ENCODE results near the gene ITGA6. TPM values are rescaled to one million over a fixed set of nuclear protein-coding genes. Genes with fewer than 3 reads are reported as not detected.

The ITGA6 gene
- total RNA-seq, 4 donors from 2014 or later, result 29.9 to 46.5 (median 36.6) TPM

DNA sequence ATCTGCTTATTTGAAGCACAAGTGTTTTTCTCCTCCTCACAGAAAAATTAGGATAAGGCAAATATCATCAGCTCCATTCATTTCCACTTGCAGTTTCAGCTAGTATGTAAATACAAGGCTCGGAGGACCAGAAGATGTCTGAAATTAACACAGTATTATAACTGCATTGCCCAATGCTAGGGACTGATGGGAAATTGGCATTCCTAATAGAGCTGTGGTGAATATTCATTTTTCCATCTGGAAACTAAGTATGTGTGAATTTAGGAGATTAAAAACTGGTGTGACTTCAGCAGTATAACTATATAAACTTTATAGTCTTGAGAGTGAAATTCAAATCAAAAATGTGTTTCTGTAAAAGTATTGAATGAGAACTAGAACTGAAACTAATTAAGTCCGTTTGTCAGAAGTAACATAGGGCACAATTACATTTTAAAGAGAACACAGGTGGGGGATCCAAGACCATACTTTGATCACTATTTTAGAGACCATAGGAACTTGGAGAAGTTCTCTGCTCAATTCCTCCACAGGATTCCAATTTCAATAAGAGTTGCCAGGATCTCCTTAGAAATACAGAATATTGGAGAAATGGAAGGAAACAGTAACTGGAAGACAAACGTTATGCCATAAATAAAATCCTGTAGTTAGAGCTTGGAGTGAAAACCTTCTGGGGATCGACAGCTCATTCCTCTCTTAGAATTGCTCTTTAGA lies 12.1 kb upstream of the ITGA6 start:
- WGBS, result 77% methylated on average over 4 of the region's 4 CpGs

DNA sequence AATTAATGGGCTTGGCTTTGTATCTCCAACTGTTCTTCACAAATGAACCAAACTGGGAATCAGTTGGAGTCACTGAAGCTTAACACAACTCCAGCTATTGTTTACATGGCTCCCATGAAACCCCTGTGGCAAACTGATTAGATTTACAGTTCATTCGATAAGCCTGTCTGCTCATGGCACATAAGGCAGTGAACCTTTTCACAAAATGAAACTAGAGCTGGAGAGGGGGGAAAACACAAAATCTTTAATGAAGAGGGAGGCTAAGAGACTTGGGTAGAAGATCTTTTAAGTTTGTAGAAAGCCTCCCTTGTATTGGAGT lies 11.6 kb upstream of the ITGA6 start:
- Histone ChIP-seq H3K4me1 (no peaks in the 10 kb centered on the region), H3K36me3 (no peaks in the 10 kb centered on the region), H3K27me3 (no peaks in the 10 kb centered on the region), H3K27ac (replicated peaks in 1 of 4) (no peak overlapping the region), H3K4me3 (no peak overlapping the region), H3K9me3 (no peaks in the 10 kb centered on the region)
- TF ChIP-seq, protein P1, sequence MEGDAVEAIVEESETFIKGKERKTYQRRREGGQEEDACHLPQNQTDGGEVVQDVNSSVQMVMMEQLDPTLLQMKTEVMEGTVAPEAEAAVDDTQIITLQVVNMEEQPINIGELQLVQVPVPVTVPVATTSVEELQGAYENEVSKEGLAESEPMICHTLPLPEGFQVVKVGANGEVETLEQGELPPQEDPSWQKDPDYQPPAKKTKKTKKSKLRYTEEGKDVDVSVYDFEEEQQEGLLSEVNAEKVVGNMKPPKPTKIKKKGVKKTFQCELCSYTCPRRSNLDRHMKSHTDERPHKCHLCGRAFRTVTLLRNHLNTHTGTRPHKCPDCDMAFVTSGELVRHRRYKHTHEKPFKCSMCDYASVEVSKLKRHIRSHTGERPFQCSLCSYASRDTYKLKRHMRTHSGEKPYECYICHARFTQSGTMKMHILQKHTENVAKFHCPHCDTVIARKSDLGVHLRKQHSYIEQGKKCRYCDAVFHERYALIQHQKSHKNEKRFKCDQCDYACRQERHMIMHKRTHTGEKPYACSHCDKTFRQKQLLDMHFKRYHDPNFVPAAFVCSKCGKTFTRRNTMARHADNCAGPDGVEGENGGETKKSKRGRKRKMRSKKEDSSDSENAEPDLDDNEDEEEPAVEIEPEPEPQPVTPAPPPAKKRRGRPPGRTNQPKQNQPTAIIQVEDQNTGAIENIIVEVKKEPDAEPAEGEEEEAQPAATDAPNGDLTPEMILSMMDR (IDR thresholded peaks at IDR 0.05), result no peak
- TF ChIP-seq POLR2A (IDR thresholded peaks at IDR 0.05; ENCODE audit: low read depth), result no peak
- TF ChIP-seq EP300 (IDR thresholded peaks at IDR 0.05), result no peak
- no peak for TF ChIP-seq POLR2AphosphoS5 (IDR thresholded peaks at IDR 0.05)
- WGBS, result 75% methylated on average over 1 of the region's 1 CpG
- no peak for DNase-seq (ENCODE audit: extremely low spot score)
- intact Hi-C loops (cut with DNase I), result no loop called here

More for the DNA sequence above, 12.1 kb upstream of the ITGA6 start:
- H3K9me3 ChIP-seq, result no peaks in the 10 kb centered on the region
- intact Hi-C loops (cut with DNase I), result no loop called here
- no peak overlapping the region for H3K27ac ChIP-seq (replicated peaks in 1 of 4)
- no peak overlapping the region for H3K4me3 ChIP-seq
- no peaks in the 10 kb centered on the region for H3K4me1 ChIP-seq
- H3K27me3 ChIP-seq, result no peaks in the 10 kb centered on the region
- no peak for DNase-seq (ENCODE audit: extremely low spot score)
- no peaks in the 10 kb centered on the region for H3K36me3 ChIP-seq
- no peak for TF ChIP-seq POLR2A (IDR thresholded peaks at IDR 0.05; ENCODE audit: low read depth)
- TF ChIP-seq POLR2AphosphoS5 (IDR thresholded peaks at IDR 0.05), result no peak
- TF ChIP-seq EP300 (IDR thresholded peaks at IDR 0.05), result no peak
- TF ChIP-seq, protein P1 (IDR thresholded peaks at IDR 0.05), result no peak

DNA sequence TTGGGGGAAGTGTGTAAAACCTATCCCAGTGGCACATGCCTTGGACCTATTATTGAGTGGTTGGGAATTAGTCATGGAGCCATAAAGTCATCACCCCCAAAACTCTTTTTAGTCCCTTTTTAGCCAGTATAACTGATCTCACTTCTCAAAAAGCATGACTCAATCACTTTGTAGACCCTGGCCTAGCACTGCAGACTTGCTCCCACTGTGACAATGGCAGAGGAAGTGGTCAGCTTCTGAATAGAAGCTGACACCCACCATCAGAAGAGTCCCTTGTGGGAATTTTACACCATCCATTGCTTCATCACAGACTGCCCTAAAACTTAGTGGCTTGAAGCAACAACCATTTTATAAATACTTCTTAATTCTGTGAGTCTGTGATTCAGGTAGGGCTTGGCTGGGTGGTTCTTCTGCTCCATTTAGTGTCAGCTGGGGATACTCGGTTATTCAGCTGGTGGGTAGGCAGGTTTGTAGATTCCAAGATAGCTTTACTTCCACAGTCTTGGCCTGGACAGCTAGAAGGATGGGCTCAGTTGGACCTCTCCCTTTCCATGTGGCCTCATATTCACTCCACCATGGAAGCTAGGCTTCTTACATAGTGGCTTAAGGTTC lies 10.8 kb upstream of the ITGA6 start:
- H3K27ac ChIP-seq (replicated peaks in 1 of 4), result no peak overlapping the region
- TF ChIP-seq POLR2A (IDR thresholded peaks at IDR 0.05; ENCODE audit: low read depth), result no peak
- no peak for TF ChIP-seq EP300 (IDR thresholded peaks at IDR 0.05)
- no peak for TF ChIP-seq POLR2AphosphoS5 (IDR thresholded peaks at IDR 0.05)
- TF ChIP-seq, protein P1 (IDR thresholded peaks at IDR 0.05), result no peak
- no peaks in the 10 kb centered on the region for H3K9me3 ChIP-seq
- H3K27me3 ChIP-seq, result no peaks in the 10 kb centered on the region
- WGBS, result 91% methylated on average over 1 of the region's 1 CpG
- no peak overlapping the region for H3K4me3 ChIP-seq
- no peak for DNase-seq (ENCODE audit: extremely low spot score)
- H3K36me3 ChIP-seq, result no peaks in the 10 kb centered on the region
- intact Hi-C loops (cut with DNase I), result no loop called here
- no peaks in the 10 kb centered on the region for H3K4me1 ChIP-seq

DNA sequence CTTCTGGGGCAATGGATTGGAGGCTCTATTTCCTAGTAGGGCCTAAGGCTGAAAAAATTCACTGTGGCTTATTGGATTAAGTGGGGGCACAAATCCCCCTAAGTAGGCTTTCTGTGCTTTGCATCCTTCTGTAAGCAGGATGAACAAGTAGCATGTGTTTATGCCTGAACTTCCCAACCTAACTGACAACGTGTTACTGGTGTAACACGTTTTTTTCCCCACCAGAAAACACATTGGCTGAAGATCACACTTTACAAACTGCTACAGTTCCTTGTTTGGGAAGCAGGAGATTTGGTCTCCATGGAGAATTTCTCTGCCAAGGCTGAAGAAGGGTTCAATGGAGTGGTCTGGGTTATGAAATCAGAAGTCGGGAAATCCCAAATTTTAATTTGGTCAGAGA lies 7.2 kb upstream of the ITGA6 start:
- intact Hi-C loops (cut with DNase I), result no loop called here
- TF ChIP-seq, protein P1 (IDR thresholded peaks at IDR 0.05), result no peak
- no peak for TF ChIP-seq POLR2A (IDR thresholded peaks at IDR 0.05; ENCODE audit: low read depth)
- TF ChIP-seq EP300 (IDR thresholded peaks at IDR 0.05), result no peak
- no peak for TF ChIP-seq POLR2AphosphoS5 (IDR thresholded peaks at IDR 0.05)
- Histone ChIP-seq H3K27me3 (peaks cover 0 to 12% (median 0%) of the 10 kb centered on the region in 4 donors), H3K4me3 (no peak overlapping the region), H3K27ac (replicated peaks in 1 of 4) (no peak overlapping the region), H3K36me3 (no peaks in the 10 kb centered on the region), H3K4me1 (no peaks in the 10 kb centered on the region), H3K9me3 (no peaks in the 10 kb centered on the region)
- WGBS, result 43% methylated on average over 3 of the region's 3 CpGs
- no peak for DNase-seq (ENCODE audit: extremely low spot score)
